HG03159 (cell line): ENCODE data around the gene CDH18.
"Not testable (repeated sequence)": the region's sequence is repeated elsewhere in the genome, so short reads cannot be mapped to it uniquely, and the experiment has no call there.

Experiments
- ATAC-seq: cut with Tn5 transposase; IDR thresholded peaks from one replicate; pipeline ENCODE4 v1.9.1; 2021; ENCODE audit warnings: mild to moderate bottlenecking, moderate library complexity; ENCODE audit not compliant: unreplicated experiment

The CDH18 gene

DNA sequence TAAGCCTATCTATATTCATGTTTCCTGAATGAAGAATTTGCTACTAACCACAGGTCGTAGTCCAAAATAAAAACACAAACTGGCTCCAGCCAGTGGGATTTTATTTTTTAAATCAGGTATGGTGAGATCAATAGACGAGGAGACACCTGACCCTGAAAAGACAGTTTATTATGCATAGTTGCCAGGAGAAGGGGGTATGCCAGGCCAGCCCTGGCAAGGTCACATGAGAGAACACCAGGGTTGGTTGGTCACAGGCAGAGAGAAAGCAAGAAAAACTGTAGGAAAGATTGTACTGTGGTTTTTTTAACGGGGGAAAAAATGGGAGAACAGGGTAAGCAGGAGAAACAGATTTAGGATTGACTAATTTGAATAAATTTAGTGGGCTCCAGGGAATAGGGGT lies 125.3 kb downstream of the CDH18 start:
- no peak for ATAC-seq

DNA sequence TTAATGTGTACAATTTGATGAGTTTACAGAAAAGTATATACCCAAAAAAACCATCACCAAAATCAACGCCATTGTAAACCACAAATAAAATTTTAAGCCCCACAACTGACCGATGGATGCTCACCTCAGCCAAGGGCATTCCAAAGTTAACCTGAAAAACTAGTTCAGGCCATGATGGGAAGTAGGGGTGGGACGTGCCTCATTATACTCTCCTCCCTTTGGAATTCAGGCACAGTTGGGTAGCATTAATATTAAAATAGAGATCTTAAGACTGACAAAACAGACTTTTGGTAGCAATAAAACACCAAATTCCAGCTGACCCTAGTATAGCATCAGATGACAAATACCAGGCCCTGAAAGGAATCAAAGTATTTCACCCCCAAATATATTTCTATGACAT lies 129.0 kb downstream of the CDH18 start:
- ATAC-seq, result no peak

DNA sequence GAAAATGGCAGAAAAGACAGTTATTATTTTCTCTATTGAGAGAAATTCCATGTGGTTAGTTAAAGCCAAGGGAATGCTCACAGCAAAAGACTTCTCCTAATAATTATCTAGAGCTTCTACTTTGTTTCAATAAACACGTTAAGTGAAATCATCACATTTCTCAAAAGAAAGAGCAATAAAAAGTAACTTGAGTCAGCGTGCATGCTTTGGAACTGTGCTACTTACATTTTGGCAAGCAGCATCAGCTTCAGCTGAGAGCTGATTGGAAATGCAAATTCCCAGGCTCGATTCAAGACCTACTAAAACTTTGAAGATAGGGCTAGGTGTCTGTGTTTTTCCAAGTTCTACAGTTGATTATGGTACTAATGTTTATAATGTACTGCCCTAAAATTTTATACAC lies 132.1 kb downstream of the CDH18 start:
- ATAC-seq, result no peak

DNA sequence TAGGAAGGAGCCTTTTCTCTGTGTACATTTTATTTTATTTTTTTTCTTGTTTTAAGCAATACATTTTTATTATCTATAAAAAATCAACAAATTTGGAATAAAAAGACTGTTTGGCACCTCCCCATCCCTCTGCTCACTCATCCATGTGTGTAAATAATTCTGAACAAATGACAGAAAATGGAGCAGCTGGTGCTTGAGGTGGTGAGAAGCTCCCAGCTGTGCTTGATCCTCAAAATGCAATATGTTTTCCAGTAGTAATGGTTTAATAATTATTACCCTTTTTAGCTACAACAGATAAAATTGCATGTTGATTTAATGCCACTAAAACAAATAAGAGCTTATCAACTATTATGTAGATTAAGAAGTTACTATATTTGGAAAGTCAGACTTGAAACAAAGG lies 132.5 kb downstream of the CDH18 start:
- ATAC-seq, result no peak

DNA sequence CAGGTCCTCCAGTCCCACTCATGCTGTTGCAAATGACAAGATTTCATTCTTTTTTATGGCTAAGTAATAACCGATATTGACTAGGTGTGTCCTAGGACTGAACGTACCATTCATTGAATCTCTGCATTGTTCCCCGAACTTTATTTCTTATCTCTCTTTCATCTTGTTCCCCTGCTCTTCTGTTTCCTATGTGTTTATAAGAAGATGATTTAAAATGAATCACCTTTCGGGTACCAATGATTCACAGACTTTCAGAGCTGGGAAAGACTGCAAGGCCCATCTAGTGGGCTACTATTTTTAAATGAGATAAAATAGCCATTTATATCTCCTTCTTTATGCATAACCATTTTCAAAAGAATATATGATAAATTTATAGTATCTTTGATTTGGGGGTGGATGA lies 133.0 kb downstream of the CDH18 start:
- ATAC-seq, result no peak

DNA sequence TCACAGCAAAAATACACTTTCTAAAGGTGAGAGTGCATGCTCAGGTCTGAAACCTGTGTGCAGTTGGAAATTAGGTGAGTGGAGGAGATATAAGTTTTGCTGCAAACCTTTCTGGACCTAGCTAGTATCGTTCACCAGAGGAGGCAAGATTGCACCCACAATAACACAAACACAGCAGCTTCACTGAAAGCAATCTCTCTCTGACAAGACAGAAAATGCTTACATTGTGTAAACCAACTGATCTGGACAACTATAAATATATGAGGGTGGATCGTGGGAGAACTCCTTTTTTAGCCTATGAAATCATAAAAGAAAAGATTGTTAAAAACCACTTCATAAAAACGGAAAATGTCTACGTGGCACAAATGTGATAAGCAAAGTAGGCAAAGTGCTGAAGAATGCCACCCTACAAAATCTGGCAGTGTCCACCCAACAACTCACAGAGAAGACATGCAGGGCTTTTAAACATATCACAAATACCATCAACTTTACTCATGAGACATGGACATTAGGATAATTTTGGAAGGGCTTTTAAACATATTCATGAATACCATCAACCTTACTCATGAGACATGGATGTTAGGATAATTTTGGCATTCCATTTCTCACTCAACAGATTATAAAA lies 134.3 kb downstream of the CDH18 start:
- ATAC-seq, result no peak

DNA sequence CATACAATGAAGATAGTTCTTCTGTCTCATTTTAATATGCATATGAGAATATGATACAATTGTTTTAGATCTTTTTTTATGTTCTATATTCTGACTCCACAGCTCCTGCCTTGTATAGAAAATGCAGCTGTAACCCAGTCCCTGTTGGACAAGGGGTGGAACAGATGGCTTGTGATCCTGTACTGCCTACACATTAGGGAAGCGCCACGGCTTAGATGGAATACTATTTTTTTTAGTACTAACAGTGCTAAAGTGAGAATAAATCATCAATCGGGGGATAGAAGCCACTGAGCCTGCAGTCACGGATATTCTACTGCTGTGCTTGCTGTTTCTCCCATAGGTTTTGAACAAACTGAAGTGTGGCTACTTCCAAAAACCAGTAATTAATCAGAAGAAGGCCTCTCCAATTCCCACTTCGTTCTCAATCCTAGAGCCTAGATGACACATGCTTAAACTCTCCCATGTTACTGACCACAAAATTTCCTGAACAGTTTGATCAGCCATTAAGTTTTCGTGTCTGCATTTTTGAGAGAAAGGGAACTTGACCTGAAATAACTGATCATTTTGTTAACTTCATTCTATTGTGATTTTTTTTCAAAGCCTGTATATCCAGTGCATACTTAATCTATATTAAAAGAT lies 150.3 kb downstream of the CDH18 start:
- no peak for ATAC-seq

DNA sequence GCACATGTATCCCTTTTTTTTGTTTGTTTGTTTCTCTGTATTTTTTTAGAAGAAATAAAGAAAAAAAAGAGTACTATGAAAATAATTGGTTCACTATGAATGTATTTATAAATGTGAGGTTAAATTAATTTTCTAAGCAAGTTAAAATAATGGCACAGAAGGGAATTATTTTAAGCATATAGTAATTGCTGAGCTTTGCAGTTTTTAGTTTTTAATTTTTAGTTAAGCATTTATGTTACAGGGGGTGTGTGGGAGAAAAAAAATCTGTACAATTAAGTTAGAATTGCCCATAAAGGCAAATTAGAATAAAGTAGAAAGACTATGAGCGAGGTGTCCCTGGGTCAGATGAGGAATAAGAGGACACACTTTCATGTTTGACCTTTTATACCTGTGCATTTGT lies 152.6 kb downstream of the CDH18 start:
- ATAC-seq, result no peak

DNA sequence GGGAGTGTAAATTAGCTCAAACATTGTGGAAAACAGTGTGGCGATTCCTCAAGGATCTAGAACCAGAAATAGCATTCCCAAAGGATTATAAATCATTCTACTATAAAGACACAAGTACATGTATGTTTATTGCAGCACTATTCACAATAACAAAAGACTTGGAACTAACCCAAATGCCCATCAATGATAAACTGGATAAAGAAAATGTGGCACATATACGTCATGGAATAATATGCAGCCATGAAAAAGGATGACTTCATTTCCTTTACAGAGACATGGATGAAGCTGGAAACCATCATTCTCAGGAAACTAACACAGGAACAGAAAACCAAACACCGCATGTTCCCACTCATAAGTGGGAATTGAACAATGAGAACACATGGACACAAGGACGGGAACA lies 175.3 kb downstream of the CDH18 start:
- ATAC-seq, result not testable (repeated sequence)

DNA sequence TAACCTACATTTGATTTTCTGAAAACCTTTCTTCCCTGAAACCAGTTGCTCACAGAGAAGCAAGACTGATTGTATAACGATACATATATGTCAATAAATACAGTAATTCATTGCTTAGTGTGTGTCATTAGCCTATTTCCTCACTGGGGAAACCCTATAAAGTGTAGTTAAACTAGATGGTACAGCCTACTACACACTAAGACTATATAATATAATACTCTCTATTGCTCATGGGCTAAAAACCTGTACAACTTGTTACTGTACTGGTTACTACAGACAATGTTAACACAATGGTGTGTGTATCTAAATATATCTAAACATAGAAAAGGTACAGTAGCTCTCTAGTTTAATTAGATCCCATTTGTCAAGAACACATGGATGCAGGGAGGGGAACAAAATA lies 181.2 kb downstream of the CDH18 start:
- no peak for ATAC-seq

DNA sequence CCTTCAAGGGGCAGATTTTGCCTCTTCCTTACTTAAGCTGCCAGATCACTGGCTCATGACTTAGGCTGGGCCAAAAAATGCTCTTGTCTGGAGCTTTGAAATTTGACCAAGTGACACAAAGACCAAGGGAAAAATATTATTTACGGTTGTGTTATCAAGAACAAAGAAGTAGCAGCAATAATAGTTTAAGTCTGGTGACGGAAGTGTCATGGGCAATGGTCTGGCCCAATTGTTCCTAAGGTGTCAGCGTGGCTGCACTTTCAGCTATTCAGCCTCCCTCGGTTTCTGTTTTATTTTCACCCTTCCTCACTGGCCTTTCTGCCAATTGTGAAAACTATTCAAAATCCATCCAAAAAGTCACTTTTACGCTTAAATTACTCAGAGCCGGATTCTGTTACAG lies 185.3 kb downstream of the CDH18 start:
- ATAC-seq, result no peak

DNA sequence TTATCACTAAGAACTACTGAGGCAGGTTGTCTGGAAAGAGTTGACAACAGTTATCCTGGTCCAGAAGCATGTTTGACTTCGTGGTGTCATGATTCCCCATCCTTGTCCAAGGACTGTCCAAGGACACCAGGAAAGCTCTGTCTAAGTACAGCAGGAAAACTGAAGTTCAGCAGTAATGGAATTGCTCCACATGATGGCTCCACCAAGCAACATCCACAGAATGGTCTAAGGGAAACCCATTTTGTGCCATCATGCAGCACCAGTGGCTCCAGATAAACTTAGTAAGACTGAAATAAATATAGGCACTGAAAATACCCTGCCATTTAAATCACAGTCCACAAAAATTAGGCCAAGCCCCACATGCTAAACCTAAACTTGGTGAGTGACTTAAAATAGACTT lies 192.8 kb downstream of the CDH18 start:
- no peak for ATAC-seq

DNA sequence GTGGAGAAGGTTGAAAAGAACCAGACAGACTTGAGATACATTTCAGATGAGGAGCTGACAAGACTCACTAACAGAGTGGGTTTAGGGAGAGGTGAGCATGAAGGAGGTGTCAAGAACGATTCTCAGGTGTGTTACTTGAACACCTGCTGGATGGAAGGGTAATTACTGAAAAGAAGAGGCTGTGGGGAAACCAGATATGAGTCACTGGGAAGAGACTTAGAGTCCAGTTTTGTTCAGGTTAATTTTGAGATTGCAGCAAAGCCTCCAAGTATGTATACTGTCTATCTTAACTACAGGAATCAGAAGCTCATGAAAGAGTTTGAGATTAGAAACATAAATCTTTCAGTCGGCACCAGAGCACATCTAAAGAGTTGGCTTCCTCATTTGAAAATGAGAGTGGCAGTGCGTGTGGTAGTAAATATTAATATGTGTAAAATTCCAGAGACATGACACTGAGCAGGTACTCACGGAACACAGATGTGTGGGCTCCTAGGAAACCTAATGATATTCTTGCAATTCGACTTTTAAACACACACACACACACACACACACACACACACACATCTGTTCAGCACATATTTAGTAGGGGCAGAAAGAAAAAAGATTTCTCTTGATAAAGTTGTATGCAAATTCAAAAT lies 197.1 kb downstream of the CDH18 start:
- no peak for ATAC-seq

DNA sequence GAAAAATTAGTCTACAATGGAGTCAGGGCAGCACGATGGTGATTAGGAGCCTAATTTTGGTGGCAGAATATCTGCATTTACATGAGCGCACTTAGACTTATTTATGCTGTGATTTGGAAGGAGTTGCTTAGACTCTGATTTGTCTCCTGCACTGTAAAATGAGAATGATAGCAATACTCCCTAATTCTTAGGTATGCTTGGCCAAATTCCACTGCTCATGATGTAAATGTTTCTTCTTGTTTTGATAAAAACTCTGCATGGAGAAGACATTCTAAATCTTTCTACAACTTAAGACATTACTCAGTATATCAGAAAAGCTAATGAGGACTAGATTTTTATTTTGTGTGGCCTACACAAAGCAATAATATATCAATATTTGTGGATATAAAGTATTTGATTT lies 205.4 kb downstream of the CDH18 start:
- ATAC-seq, result no peak

DNA sequence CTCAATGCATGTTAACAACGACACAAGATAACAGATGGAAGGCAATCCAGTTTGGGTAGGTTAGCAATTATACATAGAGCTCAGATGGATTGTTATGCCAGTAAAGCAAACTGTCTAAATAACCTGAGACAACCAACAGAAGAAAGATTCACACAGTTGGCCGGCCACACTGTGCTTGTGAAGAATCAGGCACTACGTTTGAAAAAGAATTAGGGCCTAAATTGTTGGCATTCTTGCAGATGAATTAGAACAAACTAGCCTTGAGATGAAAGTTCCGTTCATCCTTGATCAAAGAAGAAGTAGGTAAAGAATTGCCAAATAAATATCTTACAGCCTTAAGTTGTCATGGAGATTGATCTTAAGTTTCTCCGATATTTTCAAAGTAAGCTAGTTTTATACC lies 210.6 kb downstream of the CDH18 start:
- ATAC-seq, result no peak

DNA sequence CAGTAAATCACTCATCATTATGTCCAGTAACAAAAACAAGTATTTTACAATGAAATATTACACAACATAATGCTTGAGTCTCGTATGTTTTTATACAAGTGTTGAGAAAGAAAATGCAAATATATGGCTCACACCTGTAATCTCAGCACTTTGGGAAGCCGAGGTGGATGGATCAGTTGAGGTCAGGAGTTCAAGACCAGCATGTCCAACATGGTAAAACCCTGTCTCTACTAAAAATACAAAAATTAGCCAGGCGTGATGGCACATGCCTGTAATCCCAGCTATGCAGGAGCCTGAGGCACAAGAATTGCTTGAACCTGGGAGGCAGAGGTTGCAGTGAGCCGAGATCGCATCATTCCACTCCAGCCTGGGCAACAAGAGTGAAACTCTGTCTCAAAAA lies 211.1 kb downstream of the CDH18 start:
- ATAC-seq, result not testable (repeated sequence)

DNA sequence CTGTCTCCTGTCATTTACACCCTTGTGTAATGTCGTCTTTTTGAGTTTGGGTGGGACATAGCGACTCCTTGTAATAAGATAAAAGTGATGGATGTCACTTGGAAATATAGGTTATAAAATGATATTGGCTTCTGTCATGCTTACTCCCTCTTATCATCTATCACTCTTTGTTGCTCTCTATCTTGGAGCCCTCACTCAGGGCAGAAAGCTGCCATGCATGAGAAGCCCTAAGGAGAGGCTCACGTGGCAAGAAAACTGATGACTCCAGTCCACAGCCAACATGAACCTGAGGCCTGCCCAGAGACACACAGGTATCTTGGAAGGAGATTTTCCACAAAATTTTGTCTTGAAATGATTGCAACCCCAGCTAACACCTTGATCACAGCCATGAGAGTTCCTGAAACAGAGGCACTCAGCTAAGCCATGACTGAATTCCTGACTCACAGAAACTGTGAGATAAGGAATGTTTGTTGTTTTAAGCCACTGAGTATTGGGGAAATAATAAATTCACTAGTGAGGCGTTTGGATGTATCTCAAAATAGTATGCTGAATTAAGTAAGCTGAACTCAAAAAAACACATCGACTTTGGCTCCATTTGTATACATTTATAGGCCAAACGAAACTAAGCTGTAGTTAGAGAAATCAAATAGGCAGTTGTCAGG lies 216.7 kb downstream of the CDH18 start:
- no peak for ATAC-seq

DNA sequence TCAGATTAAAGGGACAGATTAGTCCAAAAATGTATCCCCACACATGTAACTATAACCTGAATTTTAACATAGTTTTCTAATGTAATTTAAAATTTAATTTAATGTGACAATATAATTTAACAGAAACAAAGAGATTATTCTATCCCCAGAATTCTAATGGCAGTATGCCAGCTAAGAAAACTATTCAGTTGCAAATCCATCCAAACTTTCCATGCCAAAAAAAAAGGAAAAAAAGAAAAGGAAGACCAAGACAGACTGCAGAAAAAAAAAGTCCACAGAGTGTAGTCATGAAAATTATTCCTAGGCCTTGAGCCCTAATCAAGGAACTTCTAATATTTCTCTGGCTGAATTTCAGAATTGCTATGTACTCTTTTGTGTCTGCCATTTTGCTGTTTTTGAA lies 217.6 kb downstream of the CDH18 start:
- ATAC-seq, result no peak

DNA sequence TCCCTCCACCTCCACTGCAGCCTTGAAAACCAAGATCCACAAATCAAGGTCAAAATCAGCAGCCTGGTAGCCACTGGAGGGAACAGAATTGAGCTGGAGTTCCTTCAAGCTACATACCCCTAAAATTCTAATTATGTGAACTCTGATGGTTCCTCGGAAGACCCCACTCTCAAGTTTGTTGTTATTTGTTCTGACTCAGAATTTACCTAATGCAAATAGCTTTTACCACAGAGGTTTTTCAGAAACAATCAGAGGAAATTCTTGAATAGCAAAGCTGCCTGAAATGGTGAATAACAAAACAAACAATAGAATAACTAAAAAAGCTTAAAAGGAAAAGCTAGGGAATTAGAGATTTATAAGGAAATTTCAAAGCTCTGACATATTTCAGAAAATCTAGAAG lies 220.0 kb downstream of the CDH18 start:
- ATAC-seq, result no peak

DNA sequence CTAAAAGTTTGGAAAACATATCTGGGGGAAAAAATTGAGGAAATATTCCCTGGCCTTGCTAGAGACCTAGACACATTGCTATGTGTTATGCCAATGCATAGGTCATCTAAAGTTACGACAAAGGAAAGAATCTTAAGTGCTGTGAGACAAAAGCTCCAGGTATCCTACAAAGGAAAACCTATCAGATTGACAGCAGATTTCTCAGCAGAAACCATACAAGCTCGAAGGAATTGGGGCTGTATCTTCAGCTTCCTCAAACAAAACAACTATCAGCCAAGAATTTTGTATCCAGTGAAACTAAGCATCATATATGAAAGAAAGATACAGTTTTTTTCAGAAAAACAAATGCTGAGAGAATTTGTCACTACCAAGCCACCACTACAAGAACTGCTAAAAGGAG lies 234.4 kb downstream of the CDH18 start:
- no peak for ATAC-seq

DNA sequence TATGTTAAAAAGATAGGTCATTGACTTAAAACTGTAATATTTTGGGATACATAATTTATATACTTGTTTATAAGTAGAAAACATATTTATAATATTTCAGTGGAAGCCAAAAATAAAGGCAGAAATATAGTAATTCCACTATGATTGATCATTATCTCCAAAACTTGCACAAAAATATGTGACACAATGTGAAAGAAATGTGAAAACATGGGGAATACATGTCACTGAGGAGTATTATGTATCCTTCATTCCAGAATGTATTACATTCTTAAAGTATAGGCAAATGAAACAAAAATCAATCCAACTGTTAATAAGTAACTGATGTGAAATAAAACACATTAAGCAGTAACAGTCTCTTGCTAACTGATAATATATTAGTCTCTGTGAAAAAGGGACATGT lies 236.7 kb downstream of the CDH18 start:
- ATAC-seq, result no peak

DNA sequence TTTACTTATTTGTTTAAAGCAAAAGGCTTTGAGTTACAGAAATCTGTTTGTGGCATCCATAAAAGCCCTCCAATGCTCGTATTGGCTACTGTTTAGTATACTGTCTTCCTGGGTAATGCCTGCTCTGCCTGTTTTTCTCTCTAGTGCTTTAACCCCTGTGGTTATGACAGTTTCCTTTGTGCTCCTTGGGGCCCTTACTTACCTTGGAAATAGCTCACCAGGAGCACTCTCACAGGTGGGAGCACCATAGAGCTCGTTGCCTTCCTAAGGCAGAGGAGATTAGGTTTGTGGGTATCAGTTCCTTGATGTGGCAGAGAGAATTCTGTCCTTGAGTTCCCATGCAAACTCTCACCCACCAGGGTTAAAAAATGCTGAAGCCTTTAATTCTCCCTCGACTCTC lies 242.8 kb downstream of the CDH18 start:
- no peak for ATAC-seq
